Ascending aorta (tissue), 2 donors: ENCODE results near the gene ALAS1. TPM values are rescaled to one million over a fixed set of nuclear protein-coding genes. Genes with fewer than 3 reads are reported as not detected.

Experiments used
- DNase-seq, 2 donors: peaks; one replicate each; pipeline ENCODE4 v3.0.0-alpha.2; 2019; ENCODE audit warnings: low spot score in 2 of 2
- H3K27ac ChIP-seq, 2 donors: fragments of 200-600 bp; sonication (generic); one replicate each; pipeline ENCODE4 v1.5.1; 2016 to 2017; ENCODE audit warnings: mild to moderate bottlenecking in 1 of 2
- H3K27me3 ChIP-seq: fragments of 200-600 bp; sonication (generic); one replicate; pipeline ENCODE4 v1.5.1; 2017
- H3K36me3 ChIP-seq, 2 donors: fragments of 200-600 bp; sonication (generic); one replicate each; pipeline ENCODE4 v1.5.1; 2016
- H3K4me1 ChIP-seq, 2 donors: fragments of 200-600 bp; sonication (generic); one replicate each; pipeline ENCODE4 v1.5.1; 2016 to 2017; ENCODE audit warnings: mild to moderate bottlenecking in 1 of 2
- H3K4me3 ChIP-seq, 2 donors: fragments of 200-600 bp; sonication (generic); one replicate each; pipeline ENCODE4 v1.5.1; 2016 to 2017; ENCODE audit warnings: mild to moderate bottlenecking in 1 of 2
- H3K9me3 ChIP-seq, 2 donors: fragments of 200-600 bp; sonication (generic); one replicate each; pipeline ENCODE4 v1.5.1; 2016
- CTCF ChIP-seq, 3 experiments: fragments of 200-600 bp in 2 of 3; fragments of 450-650 bp in 1 of 3; sonication (generic) in 2 of 3; IDR thresholded peaks; one replicate each; pipeline ENCODE4 v1.5.1; 2016 to 2019; ENCODE audit warnings: antibody characterized with exemption in 3 of 3, mild to moderate bottlenecking in 1 of 3, moderate library complexity in 1 of 3
- intact Hi-C: fragments of 100-400 bp; cut with DNase I; formaldehyde crosslinking; loops from one replicate; pipeline ENCODE4 v1.15.1; 2023
- total RNA-seq: library from RNA; depleted of rRNA; stranded (reverse); fragments of >200 nt; gene quantifications from one replicate; pipeline ENCODE4 v1.1.0, GENCODE V29; 2016

Gene ALAS1
- total RNA-seq, 1 donor from 2014 or later, result 58.3 TPM

- intact Hi-C loops, result loop anchor here (10.0 kb wide), 1 partner anchor 172 kb away; no protein-coding TSS in a partner anchor
- no peaks in the 10 kb centered on the region for H3K9me3 ChIP-seq
- peak in 1 of 3 experiments; percentile 8 for TF ChIP-seq CTCF (IDR thresholded peaks at IDR 0.05)
- DNase-seq, result no peak
- no peaks in the 10 kb centered on the region for H3K27me3 ChIP-seq
- H3K4me3 ChIP-seq, result no peak overlapping the region
- H3K27ac ChIP-seq, result no peak overlapping the region
- H3K36me3 ChIP-seq, result peaks cover 34 to 60% of the 10 kb centered on the region in 2 donors
- H3K4me1 ChIP-seq, result peaks cover 5 to 16% of the 10 kb centered on the region in 2 donors
Measured at GRCh38 chr3:52232279-52233107, 34.5 kb downstream of the ALAS1 start.

- H3K27ac ChIP-seq, result no peak overlapping the region
- no peaks in the 10 kb centered on the region for H3K27me3 ChIP-seq
- no peaks in the 10 kb centered on the region for H3K9me3 ChIP-seq
- intact Hi-C loops, result loop anchor here (10.0 kb wide), 1 partner anchor 172 kb away; no protein-coding TSS in a partner anchor
- H3K4me1 ChIP-seq, result peaks cover 9 to 22% of the 10 kb centered on the region in 2 donors
- peaks cover 34 to 53% of the 10 kb centered on the region in 2 donors for H3K36me3 ChIP-seq
- DNase-seq, result no peak
- TF ChIP-seq CTCF (IDR thresholded peaks at IDR 0.05), result no peak
- no peak overlapping the region for H3K4me3 ChIP-seq
Measured at GRCh38 chr3:52233108-52233591, 35.2 kb downstream of the ALAS1 start.

- Histone ChIP-seq H3K4me1 (peaks cover 9 to 26% of the 10 kb centered on the region in 2 donors), H3K36me3 (peaks cover 29 to 45% of the 10 kb centered on the region in 2 donors), H3K27me3 (no peaks in the 10 kb centered on the region), H3K4me3 (no peak overlapping the region), H3K27ac (peak overlapping the region in 1 of 2 donors; percentile 21), H3K9me3 (no peaks in the 10 kb centered on the region)
- no peak for DNase-seq
- intact Hi-C loops, result loop anchor here (10.0 kb wide), 1 partner anchor 171 kb away; no protein-coding TSS in a partner anchor
- no peak for TF ChIP-seq CTCF (IDR thresholded peaks at IDR 0.05)
Measured at GRCh38 chr3:52233968-52234367, 36.0 kb downstream of the ALAS1 start.

GRCh38 chr3:52234516-52235447 is 36.8 kb downstream of the ALAS1 start:
- intact Hi-C loops, result loop anchor here (5.0 to 10.0 kb wide), 2 partner anchors 82 to 170 kb away; partner anchors contain the start of gene POC1A
- no peak for DNase-seq
- H3K4me1 ChIP-seq, result peaks cover 9 to 26% of the 10 kb centered on the region in 2 donors

More at GRCh38 chr3:52234516-52235447, 36.8 kb downstream of the ALAS1 start:
- Histone ChIP-seq H3K36me3 (peaks cover 22 to 37% of the 10 kb centered on the region in 2 donors), H3K9me3 (no peaks in the 10 kb centered on the region), H3K4me3 (no peak overlapping the region), H3K27ac (peak overlapping the region in 1 of 2 donors; percentile 21), H3K27me3 (no peaks in the 10 kb centered on the region)
- TF ChIP-seq CTCF (IDR thresholded peaks at IDR 0.05), result no peak
